ENCODE results near the gene POU2F3.

Gene POU2F3

DNA sequence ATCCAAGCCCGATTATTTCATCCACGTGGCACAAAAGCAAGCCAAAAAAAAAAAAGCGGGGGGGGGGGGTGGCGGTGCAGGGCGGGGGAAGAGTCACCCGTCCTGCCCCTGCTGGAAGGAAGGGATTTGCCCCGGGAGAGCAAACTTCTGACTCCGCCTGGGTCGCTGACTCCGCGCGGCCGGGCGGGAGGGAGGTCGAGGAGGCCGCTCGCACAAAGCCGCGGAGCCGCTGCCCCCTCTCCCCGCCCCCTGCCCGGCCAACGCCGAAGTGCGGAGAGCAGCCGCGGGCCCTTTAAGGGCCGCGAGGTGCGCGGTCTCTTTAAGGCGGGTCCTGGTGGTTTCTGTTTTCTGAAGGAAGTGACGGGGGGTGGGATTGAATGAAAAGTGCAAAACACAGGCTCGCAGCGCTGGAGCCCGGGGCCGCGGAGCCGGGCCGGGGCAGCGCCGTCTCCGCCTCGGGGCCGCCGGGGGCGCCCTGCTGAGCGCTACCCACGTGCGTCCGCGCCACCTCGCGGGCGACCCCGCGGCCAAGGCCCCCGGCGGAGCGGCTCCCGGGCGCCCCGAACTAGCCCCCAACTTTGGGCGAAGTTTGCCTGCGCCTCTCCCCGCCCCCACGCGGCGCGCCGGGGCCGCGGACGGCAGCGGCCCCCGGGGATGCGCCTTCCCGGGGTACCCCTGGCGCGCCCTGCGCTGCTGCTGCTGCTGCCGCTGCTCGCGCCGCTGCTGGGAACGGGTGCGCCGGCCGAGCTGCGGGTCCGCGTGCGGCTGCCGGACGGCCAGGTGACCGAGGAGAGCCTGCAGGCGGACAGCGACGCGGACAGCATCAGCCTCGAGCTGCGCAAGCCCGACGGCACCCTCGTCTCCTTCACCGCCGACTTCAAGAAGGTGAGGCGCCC, 29.1 kb upstream of the POU2F3 start, which contains the start of gene OAF:
Gene OAF, plus strand, starts transcription at position 407 of the 896 bp plus-strand sequence. Its CDS starts 248 bp downstream, at position 655.
- DNase-seq: peak; percentile 26

DNA sequence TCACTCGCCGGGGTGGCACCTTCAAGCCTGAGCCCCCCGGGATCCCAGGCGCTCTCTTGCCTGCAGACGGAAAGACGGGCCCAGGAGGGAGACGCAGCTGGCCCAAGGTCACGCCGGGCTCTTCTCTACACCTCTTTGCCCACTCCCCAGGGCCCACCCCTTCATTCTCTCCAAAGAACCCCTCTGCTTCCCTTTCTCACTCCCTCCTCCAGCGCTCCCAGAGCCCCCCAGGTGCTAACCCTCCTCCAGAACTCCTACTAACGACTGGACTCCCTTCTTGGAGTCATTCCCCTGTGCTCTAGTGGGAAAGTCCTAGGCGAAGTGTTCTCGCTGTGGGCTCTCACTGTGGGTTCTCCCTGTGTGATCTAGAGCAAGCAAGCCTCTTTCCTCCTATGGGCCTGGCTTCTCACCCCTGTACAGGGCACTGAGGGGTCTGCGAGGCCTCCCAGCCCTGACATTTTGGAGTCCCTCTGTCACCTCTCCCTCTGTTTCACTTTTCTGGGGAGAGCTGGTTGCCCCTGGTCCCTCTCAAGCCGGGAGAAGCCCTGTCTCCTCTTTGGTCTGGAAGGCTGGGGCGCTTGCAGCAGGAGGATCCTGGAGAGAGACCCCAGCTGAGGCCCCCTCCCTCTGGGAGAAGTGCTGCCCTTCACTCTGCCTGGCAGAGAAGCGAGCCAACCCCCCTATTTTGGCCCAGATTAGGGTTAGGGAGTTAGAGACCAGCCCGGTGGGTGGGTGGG, 28.2 kb upstream of the POU2F3 start:
- DNase-seq: no peak

DNA sequence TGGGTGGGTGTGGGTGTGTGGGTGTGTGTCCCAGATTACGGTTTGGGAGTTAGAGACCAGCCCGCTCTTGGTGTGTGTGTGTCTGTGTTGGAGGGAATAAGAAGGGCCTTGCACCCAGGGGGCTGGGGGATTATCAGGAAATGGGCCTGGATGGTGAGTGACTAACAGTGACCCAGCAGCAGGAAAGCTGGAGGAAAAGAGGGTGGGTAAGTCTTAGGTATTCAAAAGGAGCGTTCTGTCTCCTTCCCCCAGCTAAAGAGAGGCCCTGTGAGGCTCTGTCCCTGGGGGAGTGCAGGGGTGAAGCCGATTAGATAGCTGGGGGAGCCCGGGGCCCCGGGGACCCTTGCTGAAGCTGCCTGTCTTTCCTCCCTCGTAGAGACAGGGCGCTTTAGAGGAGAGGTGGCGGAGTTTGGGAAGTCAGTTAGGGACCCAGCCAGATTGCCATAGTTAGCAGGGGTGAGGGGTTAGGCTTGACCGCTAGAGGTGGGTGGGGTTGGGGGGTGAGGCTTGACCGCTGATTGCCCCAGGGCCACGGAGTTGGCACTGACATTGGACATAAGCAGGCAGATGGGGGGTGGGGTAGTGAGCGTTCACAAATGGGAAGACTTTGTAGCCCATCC, 27.6 kb upstream of the POU2F3 start:
- DNase-seq: no peak

DNA sequence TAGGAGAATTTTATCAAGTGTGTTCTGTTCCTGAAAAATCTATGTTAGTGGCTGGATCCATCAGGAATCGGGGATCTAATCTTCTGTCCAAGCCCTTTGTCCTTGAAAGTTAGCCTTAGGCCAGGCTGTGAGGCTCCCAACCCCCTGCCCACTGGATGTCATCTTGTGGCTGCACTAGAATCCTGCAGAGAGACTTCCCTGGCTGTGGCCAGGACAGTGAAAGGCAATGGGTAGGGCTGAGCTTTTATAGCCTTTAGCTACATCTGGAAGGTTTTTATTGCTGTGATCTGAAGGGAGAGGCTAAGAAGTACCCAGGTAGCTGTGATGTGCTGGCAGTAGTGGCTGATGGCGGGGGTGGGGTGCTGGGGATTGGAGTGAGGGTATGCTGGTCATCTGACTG, 27.0 kb upstream of the POU2F3 start:
- no peak for DNase-seq

DNA sequence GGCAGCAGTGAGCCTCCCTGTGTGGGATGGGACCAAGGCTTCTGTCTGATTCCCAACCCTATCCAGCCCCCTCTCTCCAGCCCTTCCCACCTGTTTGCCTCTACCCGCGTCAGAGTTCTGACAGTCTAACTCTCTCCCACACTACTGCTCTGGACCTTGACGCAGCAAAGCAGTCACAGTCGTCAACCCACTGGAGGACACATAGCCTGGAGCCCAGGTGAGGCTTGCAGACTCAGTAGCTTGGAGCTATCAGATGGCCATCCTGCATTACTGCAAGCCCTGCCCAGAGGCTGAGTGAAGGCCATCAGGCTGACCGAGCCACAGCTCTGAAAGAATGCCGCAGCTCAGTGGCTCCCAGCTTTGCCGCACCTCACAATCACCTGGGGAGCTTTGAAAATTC, 25.4 kb upstream of the POU2F3 start:
- DNase-seq: no peak

DNA sequence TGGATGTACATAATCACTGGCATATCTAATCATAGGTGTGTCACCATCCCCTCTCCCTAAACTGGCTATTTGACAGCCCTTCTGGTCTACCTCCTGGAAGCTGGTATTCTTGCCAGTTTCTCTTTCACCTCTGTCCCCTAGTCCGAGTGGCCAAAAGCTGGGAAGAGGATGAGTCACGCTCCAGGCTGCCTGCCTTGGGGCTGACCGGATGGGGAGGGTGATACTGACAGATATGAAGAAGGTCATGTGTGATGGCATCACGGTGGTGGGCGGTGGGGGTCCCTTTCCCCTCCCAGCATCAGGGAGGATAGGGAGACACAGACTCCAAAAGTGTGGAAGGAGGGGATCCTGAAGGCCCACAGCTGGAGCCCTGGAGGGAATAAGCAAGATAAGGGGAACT, 24.3 kb upstream of the POU2F3 start:
- DNase-seq: no peak

DNA sequence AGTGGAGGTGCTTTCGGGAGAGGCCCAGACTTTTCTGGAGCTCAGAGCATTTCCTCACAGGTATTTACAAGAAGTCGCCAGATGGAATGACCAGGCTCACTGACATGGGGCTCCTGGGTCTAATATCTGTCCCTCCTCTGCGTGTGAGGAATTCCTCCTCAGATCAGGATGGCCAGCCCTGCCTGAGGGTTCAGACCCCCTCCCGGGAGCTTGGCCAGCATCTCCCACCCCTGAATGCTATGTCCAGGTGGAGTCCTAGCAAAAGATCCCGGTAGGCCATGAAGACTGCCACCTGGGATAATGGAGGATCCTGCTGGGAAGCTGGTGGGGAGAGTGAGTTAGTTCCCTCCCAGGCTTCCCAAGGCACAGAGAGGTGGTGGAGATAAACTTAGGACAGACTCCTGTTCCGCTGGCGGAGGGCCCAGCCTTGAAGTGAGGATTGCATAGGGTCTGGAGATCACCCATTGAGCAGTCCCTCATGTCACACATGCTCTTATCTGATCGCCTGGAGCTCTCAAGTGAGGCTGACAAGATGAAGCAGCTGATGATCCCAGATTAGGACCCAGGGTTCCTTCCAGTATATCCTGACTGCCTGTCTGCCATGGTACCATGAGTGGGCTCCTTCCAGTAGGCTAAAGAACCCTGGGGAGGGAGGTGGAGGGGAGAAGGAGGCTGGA, 23.4 kb upstream of the POU2F3 start:
- no peak for DNase-seq

DNA sequence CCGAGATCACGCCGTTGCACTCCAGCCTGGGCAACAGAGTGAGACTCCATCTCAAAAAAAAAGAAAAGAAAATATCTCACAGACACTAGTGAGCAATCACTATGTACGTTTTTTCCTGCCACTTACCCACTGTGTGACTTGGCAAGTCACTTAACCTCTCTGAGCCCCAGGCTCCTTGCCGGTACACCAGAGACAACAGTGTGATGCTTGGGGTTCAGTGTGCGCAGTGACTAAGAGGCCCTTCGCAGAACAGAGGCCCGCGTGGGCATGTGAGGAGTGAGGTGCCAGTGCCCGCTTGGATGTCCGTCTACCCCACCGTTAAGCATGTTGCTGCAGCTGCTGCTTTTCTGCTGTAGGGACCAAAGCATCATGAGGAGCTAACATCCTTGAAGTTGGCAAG, 22.4 kb upstream of the POU2F3 start:
- DNase-seq: no peak

DNA sequence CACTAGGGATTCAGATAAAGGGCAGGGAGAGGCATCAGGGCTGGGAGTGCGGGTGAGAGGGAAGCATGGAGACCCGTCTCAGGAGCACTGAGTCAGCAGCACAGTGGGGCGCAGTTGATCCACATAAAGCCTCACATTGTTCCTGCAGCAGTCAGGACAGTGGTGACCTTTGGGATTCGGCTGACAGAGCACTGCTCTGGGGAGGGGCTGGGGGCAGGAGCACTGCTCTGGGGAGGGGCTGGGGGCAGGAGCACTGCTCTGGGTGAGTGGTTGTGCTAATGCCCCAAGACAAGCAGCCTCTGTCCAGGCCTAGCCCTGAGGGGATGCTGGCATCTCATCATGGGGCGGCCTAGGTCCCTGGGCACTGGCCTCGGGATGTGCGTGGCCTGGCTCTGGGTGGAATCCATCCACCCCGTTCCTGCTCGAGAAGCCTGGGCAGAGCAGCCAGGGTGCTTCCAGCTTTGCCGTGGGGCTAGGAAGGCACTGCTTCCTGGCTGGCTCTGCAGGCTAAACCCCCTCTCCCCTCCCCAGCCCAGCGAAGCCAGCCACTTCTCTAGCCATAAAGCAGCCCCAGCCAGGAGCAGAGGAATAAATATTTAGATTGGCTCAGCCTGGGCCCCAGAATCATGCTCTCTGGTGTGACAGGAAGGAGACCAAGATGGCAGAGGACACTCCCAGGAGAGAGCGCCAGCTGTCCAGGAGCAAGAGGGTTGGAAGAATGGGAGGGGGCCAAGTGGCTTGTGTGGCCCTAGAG, 21.8 kb upstream of the POU2F3 start:
- no peak for DNase-seq

DNA sequence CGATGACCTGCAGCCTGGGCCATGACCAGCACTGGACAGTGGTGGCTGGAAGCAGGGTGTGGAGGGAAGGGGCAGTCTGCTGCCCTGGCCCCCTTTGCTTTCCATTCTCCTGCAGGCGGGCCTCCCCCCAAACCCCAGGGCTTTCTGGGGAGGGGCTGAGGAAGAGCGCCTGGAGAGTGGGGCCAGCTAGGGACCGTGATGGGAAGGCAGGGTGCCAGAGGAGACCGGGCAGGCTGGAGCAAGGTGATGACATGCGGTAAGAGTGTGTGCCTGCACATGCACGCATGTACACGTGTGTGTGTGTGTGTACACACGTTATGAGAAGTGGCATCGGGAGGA, 21.3 kb upstream of the POU2F3 start:
- DNase-seq: no peak

DNA sequence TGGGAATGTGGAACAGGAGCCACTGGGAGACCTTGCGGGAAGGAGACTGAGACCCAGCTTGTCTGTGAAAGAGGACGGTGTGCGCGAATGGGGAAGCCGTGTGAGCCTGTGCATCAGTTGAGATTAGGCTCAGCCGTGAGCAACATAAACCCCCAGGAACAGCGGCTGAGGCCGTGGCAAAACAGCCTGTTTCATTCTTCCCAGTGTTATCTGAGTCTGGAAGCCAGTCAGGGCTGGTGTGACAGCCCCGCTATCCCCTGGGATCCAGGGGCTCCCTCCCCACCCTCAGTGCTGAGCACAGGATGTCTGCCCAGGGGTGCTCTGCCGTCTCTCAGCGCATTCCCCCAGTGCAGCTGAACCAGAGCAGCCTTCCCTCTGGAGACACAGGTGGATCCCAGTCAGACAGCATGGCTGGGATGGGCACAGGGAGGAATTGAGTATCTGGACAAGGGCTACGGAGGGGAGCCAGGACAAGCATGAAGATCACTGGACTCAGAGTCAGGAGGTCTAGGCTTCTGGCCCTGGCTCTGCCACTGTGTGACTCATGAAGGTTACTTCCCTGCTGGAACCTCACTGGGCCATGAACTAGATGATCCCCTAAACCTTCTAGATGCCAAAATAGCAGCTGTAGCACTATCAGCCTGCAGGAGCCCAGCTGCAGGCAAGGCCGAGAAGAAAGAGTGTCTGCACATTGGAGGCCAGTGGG, 20.6 kb upstream of the POU2F3 start:
- DNase-seq: no peak

DNA sequence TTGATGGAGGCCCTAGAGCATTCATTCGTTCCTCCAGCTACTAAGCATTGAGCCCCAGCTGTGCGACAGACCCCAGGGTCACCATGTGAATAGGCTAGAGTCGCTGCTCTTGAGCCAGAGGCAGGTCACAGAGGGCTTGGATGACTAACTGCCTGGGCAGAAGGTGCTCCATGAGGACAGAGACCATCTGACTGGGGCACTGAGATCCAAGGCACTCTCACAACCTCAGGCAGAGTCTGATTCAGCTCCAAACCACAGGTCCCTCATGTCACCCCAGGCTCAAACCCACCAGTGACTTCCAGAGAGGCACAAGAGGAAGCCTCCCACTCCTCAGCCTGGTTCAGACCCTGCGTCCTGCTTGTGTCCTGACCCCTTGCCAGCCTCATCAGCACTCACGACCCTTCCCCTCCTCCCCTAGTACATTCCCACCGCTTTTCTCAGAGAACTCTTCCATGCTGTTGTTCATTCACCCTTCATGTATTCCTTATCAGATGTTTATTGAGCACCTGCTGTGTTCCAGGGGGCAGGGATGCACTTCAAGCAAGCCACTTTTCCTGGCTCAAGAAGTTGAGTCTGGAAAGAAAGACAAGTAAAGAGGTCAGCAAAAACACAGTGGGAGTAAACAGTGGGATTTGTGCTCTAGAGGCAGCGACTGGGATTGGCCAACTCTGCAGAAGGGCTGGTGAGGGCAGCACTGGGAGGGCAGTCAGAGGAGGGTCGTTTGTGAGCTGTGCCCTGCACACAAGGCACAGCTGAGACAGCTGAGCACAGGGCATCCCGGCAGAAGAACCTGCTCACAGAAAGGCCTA, 19.8 kb upstream of the POU2F3 start:
- no peak for DNase-seq

DNA sequence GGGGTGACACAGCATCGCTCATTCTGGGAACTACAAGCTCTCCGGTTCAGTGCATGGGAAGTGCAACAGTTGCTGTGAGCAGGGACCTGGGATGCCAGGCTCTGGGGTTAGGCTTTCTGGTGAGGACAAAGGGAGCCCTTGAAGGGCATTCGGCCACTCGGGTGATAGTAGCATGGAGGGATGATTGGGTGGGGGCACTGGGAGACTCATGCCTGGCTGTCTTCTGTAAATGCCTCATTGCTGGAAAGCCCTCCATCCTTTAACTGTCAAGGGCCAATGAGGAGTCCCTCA, 19.2 kb upstream of the POU2F3 start:
- no peak for DNase-seq

DNA sequence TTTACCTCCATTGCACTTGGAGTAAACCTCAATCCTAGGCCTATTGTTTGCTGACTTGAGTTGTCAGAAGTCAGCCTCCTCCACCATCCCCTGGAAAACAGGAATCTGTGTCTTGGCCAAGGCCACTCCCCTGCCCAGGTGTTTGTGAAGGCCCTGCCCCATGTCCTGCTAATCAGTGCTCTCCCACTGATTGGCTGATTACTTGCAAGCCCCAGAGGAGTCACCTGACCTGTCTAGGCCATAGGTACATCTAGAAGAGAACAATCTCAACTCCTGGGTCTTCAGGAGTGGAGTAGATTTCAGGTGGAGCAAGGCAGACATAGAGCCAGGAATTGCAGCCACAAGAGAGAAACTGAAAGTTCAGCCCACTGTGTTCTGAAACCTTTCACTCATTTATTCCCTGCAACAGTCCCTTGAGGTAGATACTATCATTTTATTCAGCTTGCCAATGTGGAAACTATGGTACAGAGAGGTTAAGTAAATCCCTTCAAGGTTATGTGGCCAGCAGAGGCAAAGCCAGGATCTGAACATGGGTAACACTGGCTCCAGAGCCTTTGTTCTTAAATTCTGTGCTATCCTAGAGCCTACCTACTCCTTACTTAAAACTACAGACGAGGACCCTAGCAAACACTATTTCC, 18.7 kb upstream of the POU2F3 start:
- DNase-seq: no peak

DNA sequence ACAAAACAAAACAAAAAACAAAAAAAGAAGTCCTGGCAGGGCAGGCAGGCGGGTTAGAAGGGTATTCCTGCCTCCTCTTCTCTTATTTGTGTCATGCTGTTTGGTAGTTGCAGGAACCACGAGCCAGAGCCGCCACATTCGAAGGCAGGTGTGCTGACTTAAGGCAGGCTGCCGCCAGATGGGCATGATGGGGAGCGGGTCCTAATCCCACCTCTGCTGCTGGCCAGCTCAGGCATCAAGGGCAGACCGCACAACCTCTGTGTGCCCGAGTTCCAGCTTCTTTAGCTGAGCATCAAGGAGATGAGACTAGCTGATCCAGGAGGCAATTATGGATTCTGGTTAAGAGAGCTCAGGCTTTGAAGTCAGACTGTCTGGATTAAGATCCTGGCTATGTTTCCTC, 17.0 kb upstream of the POU2F3 start:
- DNase-seq: no peak

DNA sequence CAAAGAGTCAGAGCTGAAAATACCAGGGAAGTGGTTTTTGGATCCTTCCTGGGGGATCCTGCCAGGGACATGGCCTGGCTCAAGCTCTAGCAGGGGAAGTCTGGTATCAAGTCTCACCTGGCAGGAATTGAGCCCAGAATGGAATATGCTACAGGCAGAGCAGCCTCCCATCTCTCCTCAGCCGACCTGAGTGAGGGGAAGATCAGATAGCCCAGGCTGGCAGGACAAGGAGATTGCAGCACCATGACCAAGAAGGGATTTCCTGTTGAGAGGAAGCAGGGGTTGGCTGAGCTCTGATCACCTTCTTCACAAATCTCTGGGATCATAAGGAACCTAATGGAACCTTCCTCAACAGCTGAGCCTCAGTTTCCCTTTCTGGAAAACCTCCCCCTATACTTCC, 16.1 kb upstream of the POU2F3 start:
- no peak for DNase-seq

DNA sequence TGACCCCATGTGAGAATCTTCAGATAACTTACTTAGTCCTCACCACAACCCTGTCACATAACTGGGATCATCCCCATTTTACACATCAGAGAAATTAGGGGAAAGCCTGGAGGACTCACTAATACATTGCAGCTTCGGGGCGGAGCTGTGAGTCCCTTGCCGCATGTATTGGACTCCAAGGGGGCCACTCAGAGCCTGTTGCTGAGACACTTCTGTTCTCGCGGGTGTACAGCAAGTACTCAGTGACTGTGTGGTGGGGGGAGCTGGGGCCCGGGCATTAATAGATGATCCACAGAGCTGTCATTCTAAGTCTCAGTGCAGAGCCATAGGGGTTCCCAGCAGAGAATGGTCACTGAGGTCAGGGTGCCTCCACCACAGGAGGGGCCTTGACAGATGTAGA, 15.6 kb upstream of the POU2F3 start:
- no peak for DNase-seq

DNA sequence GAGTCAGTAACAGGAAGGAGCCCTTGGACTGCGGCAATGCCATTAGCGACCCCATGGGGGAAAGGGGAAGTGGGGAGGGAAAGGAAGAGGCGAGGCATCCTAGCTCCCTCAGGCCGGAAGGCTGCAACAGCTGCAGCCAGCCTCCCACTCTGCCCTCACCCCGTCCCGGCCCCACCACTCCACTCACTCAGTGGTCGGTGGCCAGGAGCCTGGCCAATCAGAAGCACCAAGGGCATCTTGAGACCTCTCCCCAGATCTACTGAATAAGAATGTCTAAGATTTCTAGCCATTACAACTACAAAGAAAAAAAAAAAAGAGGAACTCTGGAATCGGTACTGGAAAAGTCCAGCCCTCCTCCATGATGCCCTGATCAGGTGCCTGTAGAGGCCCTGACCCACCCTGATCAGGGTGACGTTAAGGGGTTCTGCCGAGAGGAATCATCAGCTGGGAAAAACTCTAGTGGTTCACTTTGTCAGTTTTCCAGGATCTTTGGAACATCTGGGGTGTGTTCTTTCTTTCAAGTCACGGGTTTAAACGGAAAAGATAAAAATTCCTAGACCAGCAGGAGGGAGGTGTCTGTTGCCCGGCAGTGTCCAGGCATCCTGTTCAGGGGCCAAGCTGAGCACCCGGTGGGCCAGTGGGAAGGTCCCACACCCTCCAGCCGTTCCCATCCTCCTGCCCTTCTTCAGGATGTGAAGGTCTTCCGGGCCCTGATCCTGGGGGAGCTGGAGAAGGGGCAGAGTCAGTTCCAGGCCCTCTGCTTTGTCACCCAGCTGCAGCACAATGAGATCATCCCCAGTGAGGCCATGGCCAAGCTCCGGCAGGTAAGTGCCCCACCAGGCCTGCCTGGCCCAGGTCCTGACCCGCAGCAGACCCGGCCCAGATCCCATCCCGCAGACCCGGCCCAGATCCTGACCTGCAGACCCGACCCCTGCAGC, 14.7 kb upstream of the POU2F3 start:
- no peak for DNase-seq

DNA sequence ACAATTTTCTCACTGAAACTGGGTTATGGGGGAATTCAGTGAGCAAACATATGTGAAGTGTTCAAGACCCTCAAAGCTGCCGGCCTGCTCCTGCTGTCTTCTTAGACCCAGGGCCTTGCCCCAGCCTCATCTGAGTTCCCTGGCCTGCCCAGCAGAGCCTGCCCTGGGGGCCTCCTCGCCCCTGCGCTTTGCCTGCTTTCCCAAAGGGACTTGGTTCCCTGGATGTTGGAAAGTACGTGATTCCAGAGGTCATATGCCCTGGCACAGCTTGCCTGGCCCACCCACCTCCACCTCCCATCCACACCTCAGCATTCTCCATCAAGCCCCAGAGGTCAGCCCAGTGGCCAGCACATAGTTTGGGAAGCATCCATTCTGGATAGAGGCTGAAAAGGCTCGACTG, 13.7 kb upstream of the POU2F3 start:
- DNase-seq: no peak

DNA sequence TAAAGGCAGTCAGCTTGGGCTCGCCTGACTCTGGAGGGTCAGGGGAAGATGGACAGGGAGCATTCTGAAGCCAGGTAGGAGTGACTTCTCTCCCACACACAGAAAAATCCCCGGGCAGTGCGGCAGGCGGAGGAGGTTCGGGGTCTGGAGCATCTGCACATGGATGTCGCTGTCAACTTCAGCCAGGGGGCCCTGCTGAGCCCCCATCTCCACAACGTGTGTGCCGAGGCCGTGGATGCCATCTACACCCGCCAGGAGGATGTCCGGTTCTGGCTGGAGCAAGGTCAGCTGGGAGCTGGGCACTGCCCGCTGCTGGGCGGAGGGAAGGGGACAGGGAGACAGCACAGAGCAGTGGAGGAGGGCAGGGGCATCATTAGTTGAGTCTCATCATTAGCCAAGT, 13.2 kb upstream of the POU2F3 start:
- DNase-seq: no peak
